GM19238 (cell line): ENCODE data around the gene ARF3.

Experiments
- DNase-seq: peaks from one replicate; pipeline ENCODE4 v3.0.0; 2011; ENCODE audit warnings: low spot score; ENCODE audit not compliant: insufficient read length

Gene ARF3

GRCh38 chr12:48982397-48983080 is 25.3 kb upstream of the ARF3 start:
- no peak for DNase-seq

- no peak for DNase-seq
These were observed 24.5 kb upstream of the ARF3 start for GRCh38 chr12:48981757-48982157.

GRCh38 chr12:48980953-48981756 is 23.9 kb upstream of the ARF3 start:
- DNase-seq: no peak

- no peak for DNase-seq
These were observed 23.2 kb upstream of the ARF3 start for GRCh38 chr12:48980389-48980952.

- DNase-seq: no peak
These were observed 22.5 kb upstream of the ARF3 start for GRCh38 chr12:48979602-48980388.

- DNase-seq: no peak
These were observed 21.7 kb upstream of the ARF3 start for GRCh38 chr12:48978741-48979601.

GRCh38 chr12:48978291-48978740 is 21.0 kb upstream of the ARF3 start, which contains the start of gene WNT1:
WNT1 (plus strand) TSS chr12:48978322; CDS start chr12:48978651, 329 bp downstream.
- DNase-seq: no peak

GRCh38 chr12:48977290-48978281 is 20.3 kb upstream of the ARF3 start:
- DNase-seq: peak; percentile 85

- no peak for DNase-seq
These were observed 16.8 kb upstream of the ARF3 start for GRCh38 chr12:48973941-48974673.

GRCh38 chr12:48973531-48973930 is 16.2 kb upstream of the ARF3 start:
- no peak for DNase-seq

- DNase-seq: no peak
These were observed 15.7 kb upstream of the ARF3 start for GRCh38 chr12:48972952-48973483.

- no peak for DNase-seq
These were observed 15.1 kb upstream of the ARF3 start for GRCh38 chr12:48972213-48972951.

- DNase-seq: no peak
These were observed 13.5 kb upstream of the ARF3 start for GRCh38 chr12:48970702-48971334.

GRCh38 chr12:48969833-48970701 is 12.8 kb upstream of the ARF3 start:
- no peak for DNase-seq

- no peak for DNase-seq
These were observed 12.0 kb upstream of the ARF3 start for GRCh38 chr12:48969160-48969771.

GRCh38 chr12:48968467-48968866 is 11.2 kb upstream of the ARF3 start:
- DNase-seq: no peak
